ENCODE measurements around the gene AHSG.

- TF ChIP-seq CTCF (IDR thresholded peaks at IDR 0.05) (no peak), POLR2A (IDR thresholded peaks at IDR 0.05) (no peak)
Measured at GRCh38 chr3:186637686-186638085, 24.8 kb downstream of the AHSG start.

Measured in adrenal gland (tissue), 5 donors.